GM12878 (cell line): ENCODE data around the gene UMAD1. TPM values are rescaled to one million over a fixed set of nuclear protein-coding genes. Genes with fewer than 3 reads are reported as not detected.

Experiments
- ATF7 ChIP-seq: fragments of 450-650 bp; IDR thresholded peaks from 2 replicates; pipeline ENCODE4 v1.6.1; 2016; ENCODE audit warnings: low read depth, mild to moderate bottlenecking
- BCLAF1 ChIP-seq: fragments of 450-650 bp; IDR thresholded peaks from 2 replicates; pipeline ENCODE4 v1.6.1; 2017; ENCODE audit warnings: antibody characterized with exemption, mild to moderate bottlenecking, moderate library complexity
- CHD1 ChIP-seq: IDR thresholded peaks from 2 replicates; pipeline ENCODE4 v1.6.1; 2012; ENCODE audit warnings: low read depth, low read length, improper control_type of control experiment
- CHD4 ChIP-seq: fragments of 200-600 bp; sonication (generic); IDR thresholded peaks from 2 replicates; pipeline ENCODE4 v1.6.1; 2016; ENCODE audit warnings: mild to moderate bottlenecking
- CREB1 ChIP-seq: IDR thresholded peaks from 2 replicates; pipeline ENCODE4 v1.6.1; 2012; ENCODE audit warnings: low read depth, mild to moderate bottlenecking, inconsistent platforms
- E2F4 ChIP-seq: IDR thresholded peaks from 2 replicates; pipeline ENCODE4 v1.6.1; 2012; ENCODE audit warnings: low read depth, low read length, improper control_type of control experiment
- EP300 ChIP-seq, 2 experiments: fragments of 150-350 bp in 1 of 2; IDR thresholded peaks; 2 replicates each; pipeline ENCODE4 v1.6.1; 2011 to 2012; ENCODE audit warnings: low read depth in 2 of 2, low read length in 2 of 2, borderline replicate concordance in 1 of 2, improper control_type of control experiment in 1 of 2, inconsistent platforms in 1 of 2; ENCODE audit not compliant: control insufficient read depth in 1 of 2
- FOXM1 ChIP-seq: IDR thresholded peaks from 2 replicates; pipeline ENCODE4 v1.6.1; 2012; ENCODE audit warnings: low read depth, mild to moderate bottlenecking, inconsistent platforms, low read length, moderate library complexity
- IKZF1 ChIP-seq: fragments of 450-650 bp; conservative IDR thresholded peaks from 2 replicates; pipeline ENCODE4 v1.6.1; 2017; ENCODE audit warnings: antibody characterized with exemption, mild to moderate bottlenecking
- IKZF2 ChIP-seq, 2 experiments: fragments of 450-650 bp; IDR thresholded peaks; 2 replicates each; pipeline ENCODE4 v1.6.1; 2017; ENCODE audit warnings: mild to moderate bottlenecking in 2 of 2, moderate library complexity in 2 of 2
- IRF4 ChIP-seq: IDR thresholded peaks from 2 replicates; pipeline ENCODE4 v1.6.1; 2011; ENCODE audit warnings: low read depth, low read length
- JUND ChIP-seq: IDR thresholded peaks from 2 replicates; pipeline ENCODE4 v1.6.1; 2012; ENCODE audit warnings: low read depth, mild to moderate bottlenecking, low read length, improper control_type of control experiment, moderate library complexity
- MEF2A ChIP-seq: IDR thresholded peaks from 2 replicates; pipeline ENCODE4 v1.6.1; 2011; ENCODE audit warnings: low read depth, mild to moderate bottlenecking, low read length, moderate library complexity; ENCODE audit not compliant: insufficient read depth
- MEF2B ChIP-seq: fragments of 450-650 bp; IDR thresholded peaks from 2 replicates; pipeline ENCODE4 v1.6.1; 2018; ENCODE audit warnings: mild to moderate bottlenecking, moderate library complexity; ENCODE audit not compliant: partially characterized antibody, poor library complexity, severe bottlenecking
- MTA2 ChIP-seq: fragments of 450-650 bp; IDR thresholded peaks from 2 replicates; pipeline ENCODE4 v1.6.1; 2016; ENCODE audit warnings: low read depth, mild to moderate bottlenecking, moderate library complexity
- MXI1 ChIP-seq: fragments of 150-350 bp; IDR thresholded peaks from 2 replicates; pipeline ENCODE4 v1.6.1; 2011; ENCODE audit warnings: low read depth, mild to moderate bottlenecking, inconsistent platforms, low read length, improper control_type of control experiment
- NFYA ChIP-seq: IDR thresholded peaks from 2 replicates; pipeline ENCODE4 v1.6.1; 2011; ENCODE audit warnings: low read depth, mild to moderate bottlenecking, low read length, improper control_type of control experiment, borderline replicate concordance
- NR2C2 ChIP-seq: IDR thresholded peaks from 2 replicates; pipeline ENCODE4 v1.6.1; 2011; ENCODE audit warnings: borderline replicate concordance, low read depth; ENCODE audit not compliant: control insufficient read depth, insufficient read length
- NR2F1 ChIP-seq: fragments of 450-650 bp; conservative IDR thresholded peaks from 2 replicates; pipeline ENCODE4 v1.6.1; 2017; ENCODE audit warnings: mild to moderate bottlenecking
- NRF1 ChIP-seq: conservative IDR thresholded peaks from 2 replicates; pipeline ENCODE4 v1.6.1; 2011; ENCODE audit warnings: mild to moderate bottlenecking, low read depth, low read length, improper control_type of control experiment
- POLR2AphosphoS5 ChIP-seq: IDR thresholded peaks from 2 replicates; pipeline ENCODE4 v1.6.1; 2011; ENCODE audit warnings: mild to moderate bottlenecking, low read length, inconsistent platforms
- RCOR1 ChIP-seq: conservative IDR thresholded peaks from 2 replicates; pipeline ENCODE4 v1.6.1; 2012; ENCODE audit warnings: low read depth, low read length, improper control_type of control experiment
- RELB ChIP-seq: fragments of 450-650 bp; IDR thresholded peaks from 2 replicates; pipeline ENCODE4 v1.6.1; 2017; ENCODE audit warnings: low read depth, mild to moderate bottlenecking, moderate library complexity
- SREBF1 ChIP-seq: IDR thresholded peaks from 2 replicates; pipeline ENCODE4 v1.6.1; 2012; ENCODE audit warnings: mild to moderate bottlenecking, low read length
- SRF ChIP-seq, 2 experiments: IDR thresholded peaks; 2 replicates each; pipeline ENCODE4 v1.6.1; 2011; ENCODE audit warnings: low read depth in 2 of 2, low read length in 2 of 2, mild to moderate bottlenecking in 1 of 2, moderate library complexity in 1 of 2
- YY1 ChIP-seq: IDR thresholded peaks from 2 replicates; pipeline ENCODE4 v1.6.1; 2011; ENCODE audit warnings: low read depth, mild to moderate bottlenecking, low read length
- polyA plus RNA-seq, 11 experiments: library from polyadenylated mRNA; depleted of rRNA in 4 of 11; unstranded in 6 of 11; stranded (reverse) in 5 of 11; fragments of >200 nt; fragmentation: Nextera tagmentation in 4 of 11; fragmentation: Illumina TruSeq in 1 of 11; extraction: Ambion mirVana in 4 of 11; extraction: Trizol in 1 of 11; gene quantifications; 1 replicate in 1 of 11; 2 replicates in 10 of 11; pipeline versions ENCODE4 v1.2.1 to v1.2.3, GENCODE V29; 2011 to 2016; ENCODE audit warnings: inconsistent platforms in 2 of 11, missing spikeins in 2 of 11, low read depth in 1 of 11
- total RNA-seq, 4 experiments: library from RNA; depleted of rRNA in 3 of 4; stranded (reverse); fragments of >200 nt in 3 of 4; fragmentation: Illumina TruSeq in 1 of 4; extraction: Trizol in 1 of 4; gene quantifications; 2 replicates each; pipeline versions ENCODE4 v1.2.1 to v1.2.3, GENCODE V29; 2013 to 2021

The UMAD1 gene
- total and polyA plus RNA-seq, 10 of the 15 experiments (the other 5 are each of a cell fraction or from before 2014, with no cell fraction given) = 6.0 to 28.6 (median 9.3) TPM

GRCh38 chr7:7819442-7820247, 179.1 kb downstream of the UMAD1 start (continued):
- TF ChIP-seq IKZF2 (IDR thresholded peaks at IDR 0.05) = no peak; a peak in 1 of 4 replicates
- no peak for TF ChIP-seq NR2C2
- 0 out of 2 replicates have a peak, but pooled peaks have one; percentile 69 for TF ChIP-seq CHD1
- TF ChIP-seq MEF2B = no peak
- TF ChIP-seq ATF7 = peak; percentile 71
- TF ChIP-seq JUND = 0 out of 2 replicates have a peak, but pooled peaks have one; percentile 4
- TF ChIP-seq MEF2A = 0 out of 2 replicates have a peak, but pooled peaks have one; percentile 5
- 0 out of 2 replicates have a peak, but pooled peaks have one; percentile 35 for TF ChIP-seq YY1
- peak; percentile 64 to 73; a peak in 3 of 4 replicates for TF ChIP-seq EP300 (IDR thresholded peaks at IDR 0.05; ENCODE audit: borderline replicate concordance in 1 of 2, control insufficient read depth in 1 of 2, low read depth in 2 of 2, low read length in 2 of 2)
- TF ChIP-seq BCLAF1 = no peak
- no peak for TF ChIP-seq IKZF1
- TF ChIP-seq RCOR1 = 0 out of 2 replicates have a peak, but pooled peaks have one; percentile 23
- no peak for TF ChIP-seq E2F4
- no peak for TF ChIP-seq IRF4
- peak; percentile 27; the same call in 1 of the 2 replicates for TF ChIP-seq CREB1
- TF ChIP-seq MXI1 = no peak
- TF ChIP-seq MTA2 = peak; percentile 74
- TF ChIP-seq RELB = peak; percentile 47; the same call in 1 of the 2 replicates
- TF ChIP-seq NR2F1 = peak; percentile 80
- no peak for TF ChIP-seq POLR2AphosphoS5
- TF ChIP-seq NRF1 = no peak
- TF ChIP-seq CHD4 = no peak
- TF ChIP-seq NFYA = no peak
- peak; percentile 29; the same call in 1 of the 2 replicates for TF ChIP-seq SREBF1
- TF ChIP-seq SRF (IDR thresholded peaks at IDR 0.05; ENCODE audit: low read depth in 2 of 2, low read length in 2 of 2) = no peak
- TF ChIP-seq FOXM1 = peak; percentile 47; the same call in 1 of the 2 replicates
